WTC11 (cell line): Measurements from ENCODE around the gene TIE1. TPM values are rescaled to one million over a fixed set of nuclear protein-coding genes. Genes with fewer than 3 reads are reported as not detected.

ENCODE experiments used
- ATAC-seq: fragments of 200-7000 bp; cut with Tn5 transposase; 2 replicates; pipeline ENCODE4 v1.10.0; 2021; ENCODE audit warnings: mild to moderate bottlenecking, moderate library complexity
- CTCF ChIA-PET: fragments of 300-600 bp; sonication (Branson Sonifier 250); formaldehyde crosslinking; loops from one replicate; lab custom pipeline; 2021; ENCODE audit warnings: antibody characterized with exemption; lab: Charles Lee
- POLR2A ChIA-PET: fragments of 350-600 bp; sonication (Branson Sonifier 250); formaldehyde crosslinking; loops from one replicate; lab custom pipeline; 2021; ENCODE audit warnings: antibody characterized with exemption; lab: Charles Lee
- DNase-seq: peaks from one replicate; pipeline ENCODE4 v3.0.0; 2021; ENCODE audit warnings: low spot score
- H3K27ac Mint-ChIP-seq: 2 replicates; pipeline ENCODE4 v1.8.0; 2021; ENCODE audit warnings: mixed read lengths
- H3K27me3 Mint-ChIP-seq: 2 replicates; pipeline ENCODE4 v1.8.0; 2021; ENCODE audit warnings: low read depth, mild to moderate bottlenecking, moderate library complexity, mixed read lengths
- H3K36me3 Mint-ChIP-seq: 2 replicates; pipeline ENCODE4 v1.8.0; 2021; ENCODE audit warnings: mixed read lengths
- H3K4me1 Mint-ChIP-seq: 2 replicates; pipeline ENCODE4 v1.8.0; 2022; ENCODE audit warnings: mixed read lengths
- H3K4me3 Mint-ChIP-seq: 2 replicates; pipeline ENCODE4 v1.8.0; 2021; ENCODE audit warnings: mild to moderate bottlenecking, moderate library complexity, mixed read lengths
- H3K9me3 Mint-ChIP-seq: 2 replicates; pipeline ENCODE4 v1.8.0; 2021; ENCODE audit warnings: mixed read lengths
- ATF1 ChIP-seq: sonication (generic); formaldehyde crosslinking; IDR thresholded peaks from 2 replicates; pipeline ENCODE4 v1.8.1; 2023; ENCODE audit warnings: mild to moderate bottlenecking, moderate library complexity, missing genetic modification reagents
- CBFB ChIP-seq: sonication (generic); formaldehyde crosslinking; IDR thresholded peaks from 2 replicates; pipeline ENCODE4 v1.8.1; 2022; ENCODE audit warnings: mild to moderate bottlenecking, low read depth, missing genetic modification reagents
- ELF4 ChIP-seq: sonication (generic); formaldehyde crosslinking; IDR thresholded peaks from 2 replicates; pipeline ENCODE4 v1.8.1; 2022; ENCODE audit warnings: low read depth, mild to moderate bottlenecking, moderate library complexity, missing genetic modification reagents
- ETV6 ChIP-seq: sonication (generic); formaldehyde crosslinking; IDR thresholded peaks from 2 replicates; pipeline ENCODE4 v1.8.1; 2022; ENCODE audit warnings: mild to moderate bottlenecking, missing genetic modification reagents
- NFYB ChIP-seq: sonication (generic); formaldehyde crosslinking; conservative IDR thresholded peaks from 2 replicates; pipeline ENCODE4 v1.8.0; 2022; ENCODE audit warnings: low read depth, missing genetic modification reagents
- NR3C1 ChIP-seq: sonication (generic); formaldehyde crosslinking; conservative IDR thresholded peaks from 2 replicates; pipeline ENCODE4 v1.8.1; 2023; ENCODE audit warnings: low read depth, mild to moderate bottlenecking, missing genetic modification reagents
- RORB ChIP-seq: fragments of 250-450 bp; sonication (Bioruptor Pico); IDR thresholded peaks from 2 replicates; pipeline ENCODE4 v1.9.0; 2021; ENCODE audit warnings: mild to moderate bottlenecking
- SMAD3 ChIP-seq: sonication (generic); formaldehyde crosslinking; IDR thresholded peaks from 2 replicates; pipeline ENCODE4 v1.8.0; 2022; ENCODE audit warnings: missing genetic modification reagents, mild to moderate bottlenecking, borderline replicate concordance
- SMAD4 ChIP-seq: sonication (generic); formaldehyde crosslinking; IDR thresholded peaks from 2 replicates; pipeline ENCODE4 v1.8.0; 2022; ENCODE audit warnings: mild to moderate bottlenecking, missing genetic modification reagents
- SOX15 ChIP-seq: fragments of 250-450 bp; sonication (Bioruptor Pico); IDR thresholded peaks from 2 replicates; pipeline ENCODE4 v1.9.0; 2021; ENCODE audit warnings: mild to moderate bottlenecking
- SP1 ChIP-seq: sonication (generic); formaldehyde crosslinking; conservative IDR thresholded peaks from 2 replicates; pipeline ENCODE4 v1.8.1; 2022; ENCODE audit warnings: missing genetic modification reagents
- TP53 ChIP-seq: sonication (generic); formaldehyde crosslinking; IDR thresholded peaks from 2 replicates; pipeline ENCODE4 v1.8.1; 2023; ENCODE audit warnings: mild to moderate bottlenecking, missing genetic modification reagents
- ZNF396 ChIP-seq: fragments of 250-450 bp; sonication (Bioruptor Pico); IDR thresholded peaks from 2 replicates; pipeline ENCODE4 v1.8.0; 2021; ENCODE audit warnings: mild to moderate bottlenecking, moderate library complexity, borderline replicate concordance
- total RNA-seq: library from RNA; stranded (reverse); gene quantifications from 3 replicates; pipeline ENCODE4 v1.2.3, GENCODE V29; 2021
- TF ChIP-seq, protein P1 (sequence below): fragments of 250-450 bp; sonication (Bioruptor Pico); IDR thresholded peaks from 2 replicates; pipeline ENCODE4 v1.8.0; 2021; ENCODE audit warnings: mild to moderate bottlenecking
- TF ChIP-seq, protein P2 (sequence below): fragments of 250-450 bp; sonication (Bioruptor Pico); IDR thresholded peaks from 2 replicates; pipeline ENCODE4 v2.1.2; 2022; ENCODE audit warnings: mild to moderate bottlenecking, moderate library complexity
- TF ChIP-seq, protein P3 (sequence below): sonication (generic); formaldehyde crosslinking; IDR thresholded peaks from 2 replicates; pipeline ENCODE4 v1.8.1; 2023; ENCODE audit warnings: mild to moderate bottlenecking, missing genetic modification reagents, moderate library complexity
- TF ChIP-seq, protein P4 (sequence below): fragments of 250-450 bp; sonication (Bioruptor Pico); conservative IDR thresholded peaks from 2 replicates; pipeline ENCODE4 v1.9.0; 2021; ENCODE audit warnings: mild to moderate bottlenecking
- TF ChIP-seq, protein P5 (sequence below): fragments of 250-450 bp; sonication (Bioruptor Pico); IDR thresholded peaks from 2 replicates; pipeline ENCODE4 v1.9.0; 2021; ENCODE audit warnings: moderate library complexity, mild to moderate bottlenecking, inconsistent platforms, borderline replicate concordance
- TF ChIP-seq, protein P6 (sequence below): sonication (generic); formaldehyde crosslinking; IDR thresholded peaks from 2 replicates; pipeline ENCODE4 v1.8.1; 2022; ENCODE audit warnings: low read depth, mild to moderate bottlenecking, moderate library complexity, missing genetic modification reagents, borderline replicate concordance
- TF ChIP-seq, protein P7 (sequence below): sonication (generic); formaldehyde crosslinking; IDR thresholded peaks from 2 replicates; pipeline ENCODE4 v1.8.0; 2022; ENCODE audit warnings: mild to moderate bottlenecking, missing genetic modification reagents

Gene TIE1
- total RNA-seq, 1 experiment from 2014 or later, result 2.5 TPM

DNA sequence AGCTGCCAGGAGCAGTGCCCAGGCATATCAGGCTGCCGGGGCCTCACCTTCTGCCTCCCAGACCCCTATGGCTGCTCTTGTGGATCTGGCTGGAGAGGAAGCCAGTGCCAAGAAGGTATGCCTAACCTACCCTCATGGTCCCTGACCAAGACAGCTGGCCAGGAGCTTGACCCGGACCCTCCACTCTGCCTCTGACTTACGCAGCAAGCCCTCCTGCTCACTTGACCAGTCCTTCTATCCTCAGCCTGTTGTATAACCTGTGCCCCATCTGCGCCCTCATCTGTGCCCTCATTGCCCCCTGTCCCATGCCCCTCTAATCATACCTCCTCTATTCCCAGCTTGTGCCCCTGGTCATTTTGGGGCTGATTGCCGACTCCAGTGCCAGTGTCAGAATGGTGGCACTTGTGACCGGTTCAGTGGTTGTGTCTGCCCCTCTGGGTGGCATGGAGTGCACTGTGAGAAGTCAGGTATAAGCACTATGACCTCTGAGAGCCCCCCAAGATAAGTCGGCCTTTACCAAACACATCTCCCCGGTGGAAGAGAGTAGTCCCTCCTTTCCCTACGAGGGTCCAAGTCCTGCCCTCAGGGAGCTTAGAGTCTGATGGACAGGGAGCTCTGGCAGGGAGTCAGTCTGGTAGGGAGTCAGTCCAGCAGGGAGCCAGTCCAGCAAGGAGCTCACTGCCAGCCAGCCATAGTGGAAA is 6.8 kb downstream of the TIE1 start (continued):
- no peak for TF ChIP-seq NR3C1
- TF ChIP-seq, protein P1, sequence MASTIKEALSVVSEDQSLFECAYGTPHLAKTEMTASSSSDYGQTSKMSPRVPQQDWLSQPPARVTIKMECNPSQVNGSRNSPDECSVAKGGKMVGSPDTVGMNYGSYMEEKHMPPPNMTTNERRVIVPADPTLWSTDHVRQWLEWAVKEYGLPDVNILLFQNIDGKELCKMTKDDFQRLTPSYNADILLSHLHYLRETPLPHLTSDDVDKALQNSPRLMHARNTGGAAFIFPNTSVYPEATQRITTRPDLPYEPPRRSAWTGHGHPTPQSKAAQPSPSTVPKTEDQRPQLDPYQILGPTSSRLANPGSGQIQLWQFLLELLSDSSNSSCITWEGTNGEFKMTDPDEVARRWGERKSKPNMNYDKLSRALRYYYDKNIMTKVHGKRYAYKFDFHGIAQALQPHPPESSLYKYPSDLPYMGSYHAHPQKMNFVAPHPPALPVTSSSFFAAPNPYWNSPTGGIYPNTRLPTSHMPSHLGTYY, result no peak
- TF ChIP-seq CBFB (CRISPR knock-in tag), result no peak
- TF ChIP-seq, protein P2, sequence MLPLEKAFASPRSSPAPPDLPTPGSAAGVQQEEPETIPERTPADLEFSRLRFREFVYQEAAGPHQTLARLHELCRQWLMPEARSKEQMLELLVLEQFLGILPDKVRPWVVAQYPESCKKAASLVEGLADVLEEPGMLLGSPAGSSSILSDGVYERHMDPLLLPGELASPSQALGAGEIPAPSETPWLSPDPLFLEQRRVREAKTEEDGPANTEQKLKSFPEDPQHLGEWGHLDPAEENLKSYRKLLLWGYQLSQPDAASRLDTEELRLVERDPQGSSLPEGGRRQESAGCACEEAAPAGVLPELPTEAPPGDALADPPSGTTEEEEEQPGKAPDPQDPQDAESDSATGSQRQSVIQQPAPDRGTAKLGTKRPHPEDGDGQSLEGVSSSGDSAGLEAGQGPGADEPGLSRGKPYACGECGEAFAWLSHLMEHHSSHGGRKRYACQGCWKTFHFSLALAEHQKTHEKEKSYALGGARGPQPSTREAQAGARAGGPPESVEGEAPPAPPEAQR (CRISPR knock-in tag), result no peak
- no peak for TF ChIP-seq NFYB (CRISPR knock-in tag)
- TF ChIP-seq SMAD4 (CRISPR knock-in tag), result no peak
- no peak for TF ChIP-seq ETV6 (CRISPR knock-in tag)
- no peak for TF ChIP-seq ZNF396 (CRISPR knock-in tag)

DNA sequence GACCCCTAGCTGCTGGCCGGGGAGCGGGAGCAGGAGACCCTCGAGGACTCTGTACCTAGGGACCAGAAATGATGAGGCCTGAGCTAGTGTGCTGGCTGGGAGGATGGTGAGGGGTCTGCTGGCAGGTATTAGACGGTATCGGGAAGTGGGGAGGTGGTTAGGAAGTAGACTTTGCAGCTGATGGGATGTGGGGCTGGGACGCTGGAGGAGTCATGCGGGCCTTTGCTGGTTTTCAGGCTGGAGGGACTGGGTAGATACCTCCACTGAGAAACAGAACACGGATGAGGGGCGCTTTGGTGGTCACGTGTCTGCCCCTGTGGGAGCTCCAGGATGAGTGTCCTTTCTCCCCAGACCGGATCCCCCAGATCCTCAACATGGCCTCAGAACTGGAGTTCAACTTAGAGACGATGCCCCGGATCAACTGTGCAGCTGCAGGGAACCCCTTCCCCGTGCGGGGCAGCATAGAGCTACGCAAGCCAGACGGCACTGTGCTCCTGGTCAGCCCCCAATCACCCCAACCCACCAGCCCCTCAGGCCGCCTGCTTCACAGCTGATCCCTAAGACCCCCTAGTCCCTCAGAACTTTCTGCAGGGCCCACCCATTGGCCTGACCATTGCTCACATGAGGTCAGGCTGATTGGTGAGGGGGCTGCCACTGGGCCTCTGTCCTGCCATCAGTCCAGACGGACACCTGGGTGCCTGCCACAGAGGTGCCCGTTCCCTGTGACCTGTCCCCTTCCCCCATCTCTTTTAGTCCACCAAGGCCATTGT is 8.0 kb downstream of the TIE1 start:
- Mint-ChIP-seq H3K27me3 (no peaks in the 10 kb centered on the region; the same call in 1 of the 2 replicates), H3K4me3 (no peak overlapping the region), H3K36me3 (no peaks in the 10 kb centered on the region), H3K4me1 (no peaks in the 10 kb centered on the region), H3K27ac (peak overlapping the region; percentile 27; the same call in 1 of the 2 replicates), H3K9me3 (no peaks in the 10 kb centered on the region)
- DNase-seq, result no peak
- ATAC-seq, result no peak
- CTCF ChIA-PET, result interaction anchor here (1.2 to 2.0 kb wide), 2 partner anchors 23 to 106 kb away, joined by 3 to 7 read pairs; partner anchors contain the start of gene C1orf210
- POLR2A ChIA-PET, result no interaction called here
- TF ChIP-seq, protein P3, sequence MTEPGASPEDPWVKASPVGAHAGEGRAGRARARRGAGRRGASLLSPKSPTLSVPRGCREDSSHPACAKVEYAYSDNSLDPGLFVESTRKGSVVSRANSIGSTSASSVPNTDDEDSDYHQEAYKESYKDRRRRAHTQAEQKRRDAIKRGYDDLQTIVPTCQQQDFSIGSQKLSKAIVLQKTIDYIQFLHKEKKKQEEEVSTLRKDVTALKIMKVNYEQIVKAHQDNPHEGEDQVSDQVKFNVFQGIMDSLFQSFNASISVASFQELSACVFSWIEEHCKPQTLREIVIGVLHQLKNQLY (CRISPR knock-in tag), result no peak
- TF ChIP-seq RORB (CRISPR knock-in tag), result no peak
- TF ChIP-seq, protein P4, sequence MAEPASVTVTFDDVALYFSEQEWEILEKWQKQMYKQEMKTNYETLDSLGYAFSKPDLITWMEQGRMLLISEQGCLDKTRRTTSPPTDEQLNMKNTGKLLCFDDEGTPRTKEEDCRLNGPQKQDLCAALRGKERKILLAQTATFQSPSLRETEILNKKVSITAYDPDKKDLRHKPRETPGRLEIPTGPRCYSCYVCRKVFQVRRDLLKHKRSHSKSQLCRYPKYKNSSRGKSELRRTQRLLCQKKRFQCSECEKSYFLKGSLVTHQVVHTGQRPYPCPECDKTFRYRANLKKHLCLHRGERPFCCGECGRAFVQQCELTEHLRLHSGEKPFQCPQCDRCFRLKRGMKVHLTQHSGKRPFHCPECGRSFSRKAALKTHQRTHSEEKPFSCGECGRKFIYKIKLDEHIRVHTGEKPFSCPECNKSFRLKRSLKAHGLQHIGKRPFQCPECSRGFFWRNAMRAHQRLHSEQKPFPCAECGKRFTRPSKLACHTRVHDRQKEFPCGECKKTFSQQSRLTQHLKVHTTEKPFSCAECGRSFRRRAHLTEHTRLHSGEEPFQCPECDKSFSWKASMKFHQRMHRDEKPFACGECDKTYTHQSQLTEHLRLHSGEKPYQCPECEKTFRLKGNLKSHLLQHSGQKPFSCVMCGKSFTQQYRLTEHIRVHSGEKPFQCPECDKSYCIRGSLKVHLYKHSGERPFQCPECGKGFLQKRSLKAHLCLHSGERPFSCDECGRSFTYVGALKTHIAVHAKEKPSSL (CRISPR knock-in tag), result no peak
- TF ChIP-seq, protein P5, sequence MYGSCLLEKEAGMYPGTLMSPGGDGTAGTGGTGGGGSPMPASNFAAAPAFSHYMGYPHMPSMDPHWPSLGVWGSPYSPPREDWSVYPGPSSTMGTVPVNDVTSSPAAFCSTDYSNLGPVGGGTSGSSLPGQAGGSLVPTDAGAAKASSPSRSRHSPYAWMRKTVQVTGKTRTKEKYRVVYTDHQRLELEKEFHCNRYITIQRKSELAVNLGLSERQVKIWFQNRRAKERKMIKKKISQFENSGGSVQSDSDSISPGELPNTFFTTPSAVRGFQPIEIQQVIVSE (CRISPR knock-in tag), result no peak
- TF ChIP-seq SP1 (CRISPR knock-in tag), result no peak
- TF ChIP-seq, protein P6, sequence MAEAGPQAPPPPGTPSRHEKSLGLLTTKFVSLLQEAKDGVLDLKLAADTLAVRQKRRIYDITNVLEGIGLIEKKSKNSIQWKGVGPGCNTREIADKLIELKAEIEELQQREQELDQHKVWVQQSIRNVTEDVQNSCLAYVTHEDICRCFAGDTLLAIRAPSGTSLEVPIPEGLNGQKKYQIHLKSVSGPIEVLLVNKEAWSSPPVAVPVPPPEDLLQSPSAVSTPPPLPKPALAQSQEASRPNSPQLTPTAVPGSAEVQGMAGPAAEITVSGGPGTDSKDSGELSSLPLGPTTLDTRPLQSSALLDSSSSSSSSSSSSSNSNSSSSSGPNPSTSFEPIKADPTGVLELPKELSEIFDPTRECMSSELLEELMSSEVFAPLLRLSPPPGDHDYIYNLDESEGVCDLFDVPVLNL (CRISPR knock-in tag), result no peak
- TF ChIP-seq TP53, result no peak
- TF ChIP-seq SMAD3 (CRISPR knock-in tag), result no peak
- TF ChIP-seq, protein P7, sequence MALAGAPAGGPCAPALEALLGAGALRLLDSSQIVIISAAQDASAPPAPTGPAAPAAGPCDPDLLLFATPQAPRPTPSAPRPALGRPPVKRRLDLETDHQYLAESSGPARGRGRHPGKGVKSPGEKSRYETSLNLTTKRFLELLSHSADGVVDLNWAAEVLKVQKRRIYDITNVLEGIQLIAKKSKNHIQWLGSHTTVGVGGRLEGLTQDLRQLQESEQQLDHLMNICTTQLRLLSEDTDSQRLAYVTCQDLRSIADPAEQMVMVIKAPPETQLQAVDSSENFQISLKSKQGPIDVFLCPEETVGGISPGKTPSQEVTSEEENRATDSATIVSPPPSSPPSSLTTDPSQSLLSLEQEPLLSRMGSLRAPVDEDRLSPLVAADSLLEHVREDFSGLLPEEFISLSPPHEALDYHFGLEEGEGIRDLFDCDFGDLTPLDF, result no peak
- no peak for TF ChIP-seq ELF4 (CRISPR knock-in tag)
- TF ChIP-seq SOX15 (CRISPR knock-in tag), result no peak
- TF ChIP-seq ATF1 (CRISPR knock-in tag), result no peak
- TF ChIP-seq, protein P1, result no peak
